RPMI8226 (cell line): ENCODE data around the gene PHLDB1.
A peak's percentile ranks its signal among the peaks of the same experiment; 100 is the strongest.

Source experiments
- DNase-seq: peaks from one replicate; pipeline ENCODE4 v3.0.0-alpha.2; 2015

PHLDB1 gene

DNA sequence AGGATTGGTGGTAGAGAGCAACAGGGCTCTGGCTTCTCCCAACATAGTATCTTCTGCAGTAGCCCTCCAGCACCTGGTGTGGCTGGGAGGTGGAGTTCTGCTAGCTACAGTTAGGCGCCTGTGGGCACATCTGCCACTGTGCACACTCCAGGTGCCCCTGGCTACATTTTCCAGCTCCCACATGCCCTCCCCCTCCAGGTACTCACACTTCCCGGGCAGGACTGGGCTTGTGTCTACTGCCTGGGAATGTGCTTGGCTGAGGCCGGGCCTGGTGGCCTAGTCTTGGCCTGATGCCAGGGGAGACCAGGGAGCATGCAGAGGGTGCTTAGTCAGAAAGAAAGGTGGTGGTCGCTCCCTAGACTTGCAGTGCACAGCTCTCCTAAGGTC lies 15.8 kb downstream of the PHLDB1 start:
- DNase-seq, result peak; percentile 55

DNA sequence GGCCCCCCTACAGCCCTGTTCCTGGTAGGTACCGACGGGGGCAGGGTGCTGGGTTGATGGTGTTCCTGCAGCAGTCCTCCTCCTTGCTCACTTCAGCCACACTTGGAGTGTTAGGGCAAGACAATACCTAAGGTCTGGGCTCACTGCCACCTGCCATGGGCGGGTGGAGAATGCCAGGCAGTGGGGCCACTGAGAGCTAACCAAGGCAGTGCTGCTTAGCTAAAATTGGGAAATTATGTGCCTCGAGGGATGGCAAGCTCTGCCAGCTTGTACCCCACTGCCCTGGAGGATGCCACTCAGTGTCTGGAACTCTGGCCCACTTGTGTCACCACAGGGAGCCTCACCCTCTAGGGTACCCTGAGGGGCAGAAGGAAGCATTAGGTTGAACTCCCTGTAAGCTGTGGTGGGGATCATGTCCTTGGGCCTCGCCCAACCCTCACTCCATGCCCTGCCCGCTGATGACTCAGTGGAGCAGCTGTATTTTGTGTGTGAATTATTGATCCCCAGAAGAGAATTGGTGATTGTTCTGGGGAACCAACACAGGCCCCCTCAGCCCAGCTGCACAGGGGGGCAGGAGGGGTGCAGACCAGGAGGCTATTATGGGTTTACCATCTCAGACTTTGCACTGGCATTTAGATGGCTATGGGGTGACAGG lies 17.7 kb downstream of the PHLDB1 start:
- no peak for DNase-seq

DNA sequence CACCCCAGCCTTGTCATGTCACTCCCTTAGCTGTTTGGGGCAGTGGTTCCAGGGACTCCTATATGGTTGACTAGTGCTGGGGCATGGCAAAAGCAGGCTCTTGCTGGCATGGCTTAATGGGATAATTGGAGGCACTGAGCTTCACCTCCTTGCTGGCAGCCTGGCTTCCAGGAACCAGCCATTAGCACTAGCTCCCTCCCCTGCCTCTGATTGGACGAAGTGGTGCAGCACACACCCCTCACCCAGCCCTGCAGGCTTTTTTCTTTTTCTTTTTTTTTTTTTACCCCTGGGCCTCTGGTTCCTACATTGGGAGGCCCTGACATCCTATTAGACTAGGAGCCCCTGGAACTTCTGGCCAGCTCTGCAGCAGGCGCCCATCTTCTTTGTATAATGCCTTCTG lies 18.6 kb downstream of the PHLDB1 start:
- DNase-seq, result no peak

DNA sequence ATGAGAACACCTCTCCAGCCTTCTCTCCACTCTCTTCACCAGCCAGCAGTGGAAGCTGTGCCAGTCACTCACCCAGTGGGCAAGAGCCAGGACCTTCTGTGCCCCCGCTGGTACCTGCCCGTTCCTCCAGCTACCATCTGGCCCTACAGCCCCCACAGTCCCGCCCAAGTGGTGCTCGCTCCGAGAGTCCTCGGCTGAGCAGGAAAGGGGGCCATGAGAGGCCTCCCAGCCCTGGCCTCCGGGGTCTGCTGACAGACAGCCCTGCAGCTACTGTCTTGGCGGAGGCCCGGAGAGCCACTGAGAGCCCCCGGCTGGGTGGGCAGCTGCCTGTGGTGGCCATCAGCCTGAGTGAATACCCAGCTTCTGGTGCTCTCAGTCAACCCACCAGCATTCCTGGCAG lies 20.2 kb downstream of the PHLDB1 start:
- DNase-seq, result no peak

DNA sequence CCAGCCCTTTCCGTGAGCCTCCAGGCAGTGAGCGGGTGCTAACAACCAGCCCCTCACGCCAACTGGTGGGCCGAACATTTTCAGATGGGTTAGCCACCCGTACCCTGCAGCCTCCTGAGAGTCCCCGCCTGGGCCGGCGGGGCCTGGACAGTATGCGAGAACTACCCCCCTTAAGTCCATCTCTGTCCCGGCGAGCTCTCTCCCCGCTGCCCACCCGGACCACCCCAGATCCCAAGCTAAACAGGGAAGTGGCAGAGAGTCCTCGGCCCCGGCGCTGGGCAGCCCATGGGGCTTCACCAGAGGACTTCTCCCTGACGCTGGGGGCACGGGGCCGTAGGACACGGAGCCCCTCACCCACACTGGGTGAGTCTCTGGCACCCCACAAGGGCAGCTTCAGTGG lies 20.6 kb downstream of the PHLDB1 start:
- no peak for DNase-seq

DNA sequence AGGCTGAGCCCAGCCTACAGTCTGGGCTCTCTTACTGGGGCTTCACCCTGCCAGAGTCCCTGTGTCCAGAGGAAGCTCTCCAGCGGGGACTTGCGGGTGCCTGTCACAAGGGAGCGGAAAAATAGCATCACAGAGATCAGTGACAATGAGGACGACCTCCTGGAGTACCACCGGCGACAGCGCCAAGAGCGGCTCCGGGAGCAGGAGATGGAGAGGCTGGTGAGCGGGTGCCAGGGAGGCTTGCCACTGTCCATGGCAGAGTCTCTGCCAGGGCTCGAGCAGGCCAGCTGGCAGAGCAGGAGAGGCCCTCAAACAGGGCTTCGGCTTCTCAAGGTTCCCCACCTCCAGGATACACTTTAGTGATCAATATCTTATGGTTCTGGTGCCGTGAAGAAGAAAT lies 21.0 kb downstream of the PHLDB1 start:
- DNase-seq, result no peak

DNA sequence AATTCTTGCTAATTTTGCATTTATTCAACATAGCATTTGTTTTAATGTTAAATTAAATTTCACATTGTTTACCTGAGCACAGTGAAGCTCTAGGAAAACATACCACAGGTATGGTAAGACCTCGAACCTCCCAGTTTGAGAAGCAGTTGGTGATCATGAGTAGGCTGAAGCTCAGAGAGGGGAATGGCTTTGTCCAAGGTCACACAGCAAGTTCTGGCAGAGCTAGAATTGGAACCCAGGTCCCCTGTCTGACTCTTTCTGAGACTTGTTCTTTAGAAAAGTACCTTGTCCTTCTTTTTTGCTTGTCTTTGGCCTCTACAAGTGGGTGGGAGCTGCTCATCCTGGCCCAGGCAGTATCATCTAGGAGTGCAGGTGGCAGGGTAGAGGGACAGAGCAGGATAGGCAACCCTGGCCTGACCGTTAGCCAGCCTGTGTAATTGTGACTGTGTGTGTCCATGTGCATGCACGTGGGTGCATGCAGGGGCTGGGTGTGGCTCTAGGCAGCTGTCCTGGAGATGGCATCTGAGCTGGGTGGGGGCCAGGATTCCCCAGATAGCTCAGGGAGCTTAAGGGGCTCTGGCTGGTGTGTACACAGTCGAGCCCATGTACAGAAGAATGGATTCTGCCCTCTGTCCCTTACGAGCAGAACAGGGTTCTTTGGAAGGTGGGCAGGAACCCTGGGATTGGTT lies 21.6 kb downstream of the PHLDB1 start:
- no peak for DNase-seq

DNA sequence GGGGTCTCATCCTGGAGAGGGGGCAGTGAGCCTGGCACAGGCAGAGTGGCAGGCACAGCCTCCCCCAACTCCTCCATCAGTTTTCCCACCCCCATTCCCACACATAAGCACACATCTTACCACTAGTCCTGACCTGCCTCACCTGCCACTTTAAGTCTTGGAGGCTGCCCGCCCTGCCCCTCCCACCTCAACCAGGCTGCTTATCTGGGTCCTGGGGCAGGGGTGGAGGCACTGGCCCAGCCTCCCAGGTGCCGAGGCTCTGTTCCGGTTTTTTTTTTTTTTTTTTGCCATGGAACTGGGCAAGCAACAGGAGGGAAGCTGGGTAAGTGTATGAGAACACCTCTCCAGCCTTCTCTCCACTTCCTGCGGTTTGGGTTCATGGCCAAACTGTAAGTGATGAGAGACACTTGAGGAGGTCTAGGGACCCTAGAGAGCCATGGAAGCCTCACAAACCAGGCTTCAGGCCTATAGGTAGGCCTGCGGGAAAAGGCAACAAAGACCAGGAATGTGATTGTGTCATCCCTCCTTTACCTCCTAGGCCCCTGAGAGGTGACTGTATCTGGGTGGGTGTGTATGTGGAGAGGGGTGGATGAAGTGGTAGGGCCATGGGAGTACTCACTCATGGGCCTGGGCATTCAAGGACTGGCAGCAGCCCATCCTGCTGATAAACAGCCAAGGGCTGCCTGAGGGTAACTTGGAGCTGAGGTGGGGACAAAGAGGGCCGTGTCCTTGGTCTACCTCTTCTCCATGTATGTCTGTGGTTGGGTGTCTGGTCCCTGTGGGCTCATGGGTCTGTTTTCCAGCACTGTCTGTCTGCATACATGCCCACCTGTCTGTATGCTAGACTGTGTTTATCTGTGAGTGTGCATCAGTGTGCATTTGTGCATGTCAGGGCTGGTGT lies 22.6 kb downstream of the PHLDB1 start:
- DNase-seq, result peak; percentile 48

DNA sequence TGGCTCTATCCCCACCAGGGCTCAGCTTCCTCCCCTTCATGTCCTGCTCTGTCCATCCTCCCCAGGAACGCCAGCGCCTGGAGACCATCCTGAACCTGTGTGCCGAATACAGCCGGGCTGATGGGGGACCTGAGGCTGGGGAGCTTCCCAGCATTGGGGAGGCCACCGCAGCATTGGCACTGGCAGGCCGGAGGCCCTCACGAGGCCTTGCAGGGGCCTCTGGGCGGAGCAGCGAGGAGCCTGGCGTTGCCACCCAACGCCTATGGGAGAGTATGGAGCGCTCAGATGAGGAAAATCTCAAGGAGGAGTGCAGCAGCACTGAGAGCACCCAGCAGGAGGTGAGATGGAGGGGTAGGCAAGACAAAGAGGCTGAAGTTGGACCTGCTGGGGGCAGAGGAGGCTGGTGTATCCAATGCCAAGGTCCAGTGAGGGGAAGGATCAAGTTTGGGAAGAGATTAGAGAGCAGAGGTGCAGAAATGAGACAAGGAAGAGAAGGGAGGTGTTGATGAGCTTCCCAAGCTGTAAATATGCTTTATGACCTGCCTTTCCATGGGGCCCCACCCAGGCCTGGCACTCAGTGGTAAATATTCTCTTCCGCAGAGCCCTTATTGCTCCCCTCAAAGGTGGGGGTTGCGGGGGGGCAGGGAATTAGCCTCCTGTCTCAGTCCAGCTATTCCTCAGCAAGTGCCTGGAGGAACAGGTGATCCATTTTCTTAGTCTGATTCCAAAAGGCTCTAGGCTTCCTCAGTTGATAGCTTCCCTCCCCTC lies 23.9 kb downstream of the PHLDB1 start:
- DNase-seq, result no peak

DNA sequence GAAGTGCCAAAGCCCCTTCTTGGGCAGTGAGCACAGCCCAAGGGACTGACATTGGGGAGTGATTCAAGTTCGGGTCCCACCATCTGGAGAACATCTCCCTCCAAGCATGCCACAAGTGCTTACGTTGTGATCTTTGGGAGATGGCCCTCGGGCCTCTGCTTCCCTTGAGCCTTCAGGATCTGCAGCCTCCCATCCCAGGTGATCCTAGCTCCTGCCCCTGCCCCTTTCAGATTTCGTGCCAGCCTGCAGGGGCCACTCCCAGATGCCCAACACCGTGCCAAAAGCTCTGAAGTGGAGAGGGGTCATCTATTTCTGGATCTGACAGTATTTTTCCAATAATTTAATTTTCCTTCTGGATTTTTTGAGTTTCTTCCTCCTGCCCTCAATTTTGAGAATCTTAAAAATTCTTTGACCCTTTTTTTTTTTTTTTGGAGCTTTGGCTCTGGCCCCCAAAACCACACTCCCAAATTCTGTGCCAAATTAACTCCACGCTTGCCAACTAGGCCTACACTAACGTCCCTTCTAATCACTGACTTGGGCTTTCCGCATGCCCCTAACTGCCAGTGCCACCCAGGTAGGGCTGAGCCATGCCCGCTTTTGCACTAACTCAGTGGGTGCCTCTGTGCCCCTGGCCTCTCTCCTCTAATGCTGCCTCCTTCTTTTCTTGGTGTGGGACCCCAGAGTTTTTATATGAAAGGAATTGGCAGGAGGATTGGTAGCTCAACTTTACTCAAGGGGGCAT lies 25.3 kb downstream of the PHLDB1 start:
- no peak for DNase-seq

DNA sequence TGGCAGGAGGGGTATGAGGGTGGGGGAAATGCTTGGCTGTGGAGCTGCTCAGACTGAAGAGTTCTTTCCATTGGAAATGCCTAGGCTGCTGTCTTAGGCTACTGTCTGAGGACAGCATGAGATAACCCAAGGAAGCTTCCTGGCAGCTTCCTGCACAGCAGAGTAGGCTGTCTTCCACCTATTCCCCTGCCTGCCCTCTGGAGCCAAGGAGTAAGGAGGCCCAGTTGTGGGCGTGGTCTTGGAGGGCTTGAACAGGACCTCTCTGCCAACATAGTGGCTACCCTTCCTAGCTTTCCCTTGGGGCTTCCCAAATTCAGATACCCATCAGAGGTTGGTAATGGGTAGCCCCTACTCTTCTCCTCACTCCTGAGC lies 25.9 kb downstream of the PHLDB1 start:
- DNase-seq, result no peak

DNA sequence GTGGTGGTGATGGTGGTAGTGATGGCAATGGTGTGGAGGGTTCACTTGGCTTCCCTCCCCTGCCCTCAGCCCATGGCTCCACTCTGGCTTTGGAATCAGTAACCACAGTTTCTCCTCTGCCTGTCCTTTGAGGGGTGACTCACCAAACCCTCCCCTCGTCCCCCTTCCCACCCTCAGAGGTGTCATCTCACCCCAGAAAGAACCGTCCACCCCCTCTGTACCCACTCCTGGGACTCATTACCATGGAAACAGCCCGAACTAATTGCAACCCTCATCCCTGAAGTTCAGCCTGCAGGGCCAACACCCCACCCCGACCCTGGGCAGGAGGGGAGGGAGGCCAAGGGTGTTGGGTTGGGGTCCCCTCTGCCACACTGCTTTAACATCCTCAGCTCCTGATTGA lies 26.6 kb downstream of the PHLDB1 start:
- DNase-seq, result no peak

DNA sequence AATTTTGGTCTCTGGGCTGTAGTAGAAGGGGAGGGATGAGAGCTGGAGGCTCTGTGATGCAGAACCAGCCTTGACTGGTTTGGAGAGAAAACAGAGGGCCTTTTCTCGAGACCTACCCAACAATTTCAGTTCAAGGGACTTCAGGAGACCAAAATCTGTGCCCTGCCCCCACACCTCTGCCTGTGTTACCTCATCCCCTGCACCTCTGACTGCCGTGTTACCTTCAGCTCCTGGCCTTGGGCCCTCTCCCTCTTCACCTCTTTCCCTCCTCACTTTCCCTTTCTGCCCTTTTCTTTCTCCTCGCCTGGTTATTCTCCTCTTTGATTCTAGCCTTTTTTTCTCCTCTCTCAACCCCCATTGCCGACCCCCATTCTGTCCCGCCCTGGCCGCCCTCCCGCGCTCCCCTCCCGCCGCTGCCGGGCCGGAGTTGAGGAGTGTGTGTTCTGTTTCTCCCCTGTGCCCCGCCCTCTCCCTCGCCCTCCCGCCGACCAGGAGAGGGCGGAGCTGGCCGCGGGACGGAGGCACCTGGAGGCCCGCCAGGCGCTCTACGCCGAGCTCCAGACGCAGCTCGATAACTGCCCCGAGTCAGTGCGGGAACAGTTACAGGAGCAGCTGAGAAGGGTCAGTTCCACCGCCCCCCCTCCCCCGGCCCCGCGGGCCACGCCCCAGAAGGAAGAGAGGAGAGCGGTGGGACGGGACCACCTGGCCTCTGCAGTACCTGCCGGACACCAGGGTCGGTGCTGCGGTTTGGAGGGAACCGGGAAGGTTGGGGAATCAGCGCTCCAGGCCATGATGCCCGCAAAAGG lies 27.2 kb downstream of the PHLDB1 start:
- peak; percentile 94 for DNase-seq

DNA sequence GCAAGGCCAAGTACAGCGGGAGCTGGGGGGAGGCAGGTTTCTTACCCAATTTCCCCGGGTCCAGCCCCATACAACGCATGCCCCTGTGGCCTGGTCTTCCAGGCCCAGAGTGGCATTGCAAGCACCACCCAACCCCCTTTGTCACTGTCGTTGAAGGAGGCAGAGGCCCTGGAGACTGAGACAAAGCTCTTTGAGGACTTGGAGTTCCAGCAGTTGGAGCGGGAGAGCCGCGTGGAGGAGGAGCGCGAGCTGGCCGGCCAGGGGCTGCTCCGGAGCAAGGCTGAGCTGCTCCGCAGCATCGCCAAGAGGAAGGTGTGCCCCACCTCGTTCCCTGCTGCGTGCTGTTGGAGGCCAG lies 27.8 kb downstream of the PHLDB1 start:
- DNase-seq, result no peak

DNA sequence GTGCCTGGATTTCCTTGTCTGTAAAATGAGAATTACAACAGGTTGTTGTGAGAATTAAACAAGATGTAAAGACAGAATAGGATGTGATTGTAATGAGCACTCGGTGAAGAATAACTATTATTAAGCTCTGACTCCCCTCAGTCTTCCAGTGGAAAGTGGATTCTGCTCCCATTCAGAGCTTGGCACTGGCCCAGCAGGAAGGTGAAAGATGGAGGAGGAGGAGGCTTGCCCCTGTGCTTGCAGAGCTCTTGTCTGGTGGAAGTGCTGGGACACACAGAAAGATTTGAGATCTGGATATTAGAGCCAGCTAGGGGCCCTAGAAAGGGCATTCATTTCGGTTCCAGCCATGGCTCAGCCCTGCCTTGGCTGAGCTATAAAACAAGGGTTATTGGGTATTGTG lies 28.2 kb downstream of the PHLDB1 start:
- DNase-seq, result peak; percentile 56

DNA sequence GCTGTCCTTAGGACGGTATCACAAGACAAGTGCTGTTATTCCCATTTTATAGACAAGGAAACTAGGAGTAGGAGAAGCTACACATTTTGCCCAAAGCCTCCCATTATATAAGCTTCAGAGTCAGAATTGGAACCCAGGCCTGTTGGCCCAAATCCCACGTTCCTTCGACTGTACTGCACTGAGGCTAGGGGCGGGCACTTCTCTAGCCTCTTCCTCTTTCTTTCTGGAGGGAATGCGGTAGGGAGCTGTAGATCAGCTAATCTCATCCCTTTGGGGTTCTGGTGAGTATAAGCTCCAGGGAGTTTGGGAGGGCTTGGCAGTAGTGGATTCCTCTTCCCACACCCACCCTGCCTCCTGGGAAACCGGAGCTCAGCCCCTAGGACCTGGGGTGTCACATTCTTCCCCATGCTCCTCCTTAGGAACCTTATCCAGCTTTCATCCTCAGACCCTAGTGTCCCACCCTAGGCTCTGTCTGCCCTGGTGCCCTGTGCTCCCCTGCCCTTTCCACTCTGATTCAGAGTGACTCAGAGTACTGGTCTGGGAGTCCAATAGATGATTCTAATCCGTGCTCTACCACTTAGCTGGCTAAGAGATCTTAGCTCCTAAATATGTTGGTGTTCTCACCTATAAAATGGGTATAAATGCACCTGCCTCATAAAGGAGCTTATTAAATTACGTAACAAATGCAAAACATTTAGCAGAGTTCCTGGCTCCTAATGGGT lies 29.3 kb downstream of the PHLDB1 start:
- DNase-seq, result no peak

DNA sequence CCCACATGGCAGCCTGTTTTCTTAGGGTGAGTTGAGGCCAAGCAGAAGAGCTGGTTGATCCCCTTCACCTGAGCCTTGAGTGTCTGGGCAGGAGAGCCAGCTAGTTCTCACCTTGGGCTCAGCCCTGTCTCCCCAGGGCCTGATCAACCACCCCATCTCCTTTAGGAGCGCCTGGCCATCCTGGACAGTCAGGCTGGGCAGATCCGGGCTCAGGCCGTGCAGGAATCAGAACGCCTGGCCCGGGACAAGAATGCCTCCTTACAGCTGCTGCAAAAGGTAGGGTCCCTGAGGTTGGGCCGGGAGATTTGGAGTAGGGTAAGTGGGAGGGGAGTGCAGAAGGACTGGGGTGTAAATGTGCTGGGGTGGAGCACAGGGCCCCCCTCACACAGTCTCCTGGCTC lies 31.3 kb downstream of the PHLDB1 start:
- DNase-seq, result no peak

DNA sequence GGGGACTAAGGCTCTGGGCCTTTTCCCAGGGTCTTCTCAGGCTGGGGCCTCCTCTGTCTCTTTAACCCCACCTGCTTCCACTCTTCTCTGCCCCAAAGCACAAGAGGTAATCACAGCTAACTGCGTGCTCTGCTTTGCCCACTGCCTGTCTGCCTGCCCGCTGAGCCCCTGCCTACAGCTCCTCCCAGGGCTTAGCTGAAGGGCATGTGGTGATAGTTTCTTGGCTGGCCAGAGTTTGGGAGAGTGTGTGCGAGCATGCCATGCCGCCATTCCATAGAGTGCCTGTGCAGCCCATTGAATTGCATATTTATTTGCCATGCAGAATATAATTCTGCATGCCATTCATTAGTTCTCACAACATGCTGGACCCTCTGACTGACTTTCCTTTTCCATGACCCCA lies 32.5 kb downstream of the PHLDB1 start:
- DNase-seq, result no peak

DNA sequence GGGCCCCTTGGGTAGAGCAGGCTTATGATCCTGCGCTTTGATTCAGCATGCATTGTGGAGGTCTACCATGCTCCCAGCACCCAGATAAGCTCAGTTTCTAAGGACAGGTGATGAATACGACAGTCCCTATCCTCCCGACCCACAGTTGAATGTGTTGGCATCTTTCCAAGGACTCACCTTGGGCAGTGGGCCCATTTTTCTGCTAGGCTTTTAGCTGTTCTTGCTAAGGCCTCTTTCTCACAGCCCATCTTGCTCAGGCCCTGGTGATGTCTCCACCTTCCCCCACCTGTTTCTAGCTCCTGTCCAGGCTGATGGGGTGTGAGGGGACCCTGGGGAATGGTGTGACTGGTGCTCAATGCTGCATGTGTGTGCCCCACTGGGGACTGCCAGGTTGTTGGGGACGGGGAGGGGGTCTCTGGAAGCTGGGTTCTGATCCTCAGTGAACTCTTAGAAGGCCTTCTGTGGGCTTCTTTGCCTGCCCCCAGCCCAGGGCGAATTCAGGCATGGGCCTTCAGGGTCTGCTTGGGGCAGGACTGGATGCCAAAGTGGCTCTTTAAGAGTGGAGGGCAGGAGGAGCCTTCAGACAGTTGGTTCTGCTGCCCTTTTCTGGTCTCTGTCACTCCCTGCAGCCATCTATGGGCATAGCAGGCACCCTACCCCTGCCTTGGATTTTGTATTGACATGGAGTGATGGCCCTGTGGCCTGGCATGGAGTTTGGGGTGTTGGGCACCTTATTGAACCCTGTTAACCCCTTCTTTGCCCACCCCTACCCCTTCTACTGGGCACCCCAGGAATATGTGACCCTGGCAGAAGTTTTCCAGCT lies 33.1 kb downstream of the PHLDB1 start:
- DNase-seq, result peak; percentile 62

DNA sequence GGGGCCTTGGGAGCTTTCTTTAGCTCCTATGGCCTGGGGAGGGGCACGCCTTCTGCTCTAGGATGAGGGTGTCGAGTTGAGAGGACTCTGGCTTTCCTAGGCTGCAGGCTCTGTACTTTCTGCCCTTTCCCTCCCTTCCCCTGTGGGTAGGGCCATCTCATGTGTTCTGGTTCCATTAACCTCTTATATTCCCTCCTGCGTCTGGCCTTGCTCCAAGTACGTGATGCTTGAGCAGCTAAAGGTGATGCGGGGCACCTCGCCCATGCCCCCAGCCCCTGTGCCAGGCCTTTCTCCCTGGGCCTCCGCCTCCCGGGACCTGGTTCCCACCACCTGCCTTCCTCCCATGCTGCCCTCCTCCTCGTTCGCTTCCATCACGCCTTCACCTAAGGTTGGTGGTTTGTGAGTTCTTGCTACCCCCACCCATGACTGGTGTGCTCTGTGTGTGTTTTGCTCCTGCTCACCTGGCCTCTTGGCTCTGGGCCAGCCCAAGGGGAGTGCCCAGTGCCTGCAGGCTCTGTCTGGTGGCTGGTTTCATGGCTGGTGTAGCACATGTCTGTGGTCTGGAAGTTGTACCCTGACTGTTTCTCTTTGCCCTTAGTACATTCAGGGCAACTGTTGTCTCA lies 34.1 kb downstream of the PHLDB1 start:
- peak; percentile 98 for DNase-seq
